Activated T-helper 1 cell treated with Interleukin-2 at 50 U/mL for 16 hours (primary cell): ENCODE data around the gene OR1I1.

Experiments
- DNase-seq: peaks from one replicate; pipeline ENCODE4 v3.0.0-alpha.2; 2020; ENCODE audit warnings: low read depth

OR1I1 gene

DNA sequence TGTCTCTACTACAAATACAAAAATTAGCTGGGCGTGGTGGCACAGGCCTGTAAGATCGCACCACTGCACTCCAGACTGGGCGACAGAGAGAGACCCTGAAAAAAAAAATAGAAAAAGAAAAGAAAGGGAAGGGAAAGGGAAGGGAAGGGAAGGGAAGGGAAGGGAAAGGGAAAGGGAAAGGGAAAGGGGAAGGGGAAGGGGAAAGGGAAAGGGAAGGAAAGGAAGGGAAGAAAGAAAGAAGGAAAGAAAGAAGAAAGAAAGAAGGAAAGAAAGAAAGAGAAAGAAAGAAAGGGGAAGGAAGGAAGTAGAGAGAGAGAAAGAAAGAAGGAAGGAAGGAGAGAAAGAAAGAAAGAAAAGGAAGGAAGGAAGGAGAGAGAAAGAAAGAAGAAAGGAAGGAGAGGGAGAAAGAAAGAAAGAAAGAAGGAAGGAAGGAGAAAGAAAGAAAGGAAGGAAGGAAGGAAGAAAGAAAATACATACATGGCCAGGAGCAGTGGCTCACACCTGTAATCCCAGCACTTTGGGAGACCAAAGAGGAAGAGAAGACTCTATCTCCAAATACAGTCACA lies 17.1 kb downstream of the OR1I1 start:
- no peak for DNase-seq

- DNase-seq = peak; percentile 18
Measured at GRCh38 chr19:15101479-15102082, 19.6 kb downstream of the OR1I1 start.

DNA sequence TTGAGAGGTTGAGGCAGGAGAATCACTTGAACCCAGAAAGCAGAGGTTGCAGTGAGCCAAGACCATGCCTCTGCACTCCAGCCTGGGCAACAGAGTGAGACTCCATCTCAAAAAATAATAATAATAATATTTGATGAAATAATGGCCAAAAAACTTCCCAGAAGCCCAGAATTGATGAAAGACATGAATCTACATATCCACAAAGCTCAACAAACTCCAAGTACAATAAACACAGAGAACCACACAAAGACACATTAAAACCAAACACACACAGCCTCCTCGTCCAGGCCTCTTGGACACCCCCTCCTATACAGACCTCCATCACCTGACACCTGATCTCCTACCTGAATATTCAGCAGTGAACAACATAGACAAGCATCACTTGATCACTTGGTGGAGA lies 22.0 kb downstream of the OR1I1 start:
- DNase-seq = no peak

DNA sequence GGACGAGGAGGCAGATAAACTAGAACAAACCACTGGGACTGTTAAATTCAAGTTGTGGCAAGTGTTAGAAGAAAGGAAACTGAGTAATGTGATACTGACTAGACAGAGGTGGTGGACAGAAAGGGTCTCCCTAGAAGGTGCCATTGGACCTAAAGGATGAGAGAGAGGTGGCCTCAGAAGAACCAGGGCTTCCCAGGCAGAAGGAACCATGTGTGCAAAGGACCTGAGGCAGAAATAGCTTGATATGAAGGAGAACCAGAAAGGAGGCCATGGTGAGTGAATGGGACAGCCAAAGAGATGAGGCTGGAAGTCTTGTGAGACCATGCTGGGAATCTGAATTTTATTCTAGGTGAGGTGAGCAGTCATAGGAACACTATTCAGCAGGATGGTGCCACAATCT lies 22.4 kb downstream of the OR1I1 start:
- no peak for DNase-seq

DNA sequence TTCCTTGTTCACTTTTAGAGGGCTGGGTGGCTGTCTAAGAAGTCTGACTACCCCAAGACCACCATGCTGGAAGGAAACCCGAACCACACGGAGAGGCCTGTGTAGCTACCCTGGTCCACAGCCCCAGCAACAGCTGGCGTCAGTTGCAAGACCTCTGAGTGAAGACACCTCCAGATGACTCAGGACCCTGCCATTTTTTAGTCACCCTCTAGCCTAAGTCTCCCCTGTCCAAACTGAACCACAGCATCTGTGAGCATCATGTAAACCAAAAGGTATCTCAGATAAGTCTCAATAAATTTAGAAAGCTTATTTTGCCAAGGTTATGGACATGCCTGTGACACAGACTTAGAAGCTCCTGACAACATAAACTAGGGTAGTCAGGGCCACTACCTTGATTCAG lies 23.0 kb downstream of the OR1I1 start:
- DNase-seq = no peak

DNA sequence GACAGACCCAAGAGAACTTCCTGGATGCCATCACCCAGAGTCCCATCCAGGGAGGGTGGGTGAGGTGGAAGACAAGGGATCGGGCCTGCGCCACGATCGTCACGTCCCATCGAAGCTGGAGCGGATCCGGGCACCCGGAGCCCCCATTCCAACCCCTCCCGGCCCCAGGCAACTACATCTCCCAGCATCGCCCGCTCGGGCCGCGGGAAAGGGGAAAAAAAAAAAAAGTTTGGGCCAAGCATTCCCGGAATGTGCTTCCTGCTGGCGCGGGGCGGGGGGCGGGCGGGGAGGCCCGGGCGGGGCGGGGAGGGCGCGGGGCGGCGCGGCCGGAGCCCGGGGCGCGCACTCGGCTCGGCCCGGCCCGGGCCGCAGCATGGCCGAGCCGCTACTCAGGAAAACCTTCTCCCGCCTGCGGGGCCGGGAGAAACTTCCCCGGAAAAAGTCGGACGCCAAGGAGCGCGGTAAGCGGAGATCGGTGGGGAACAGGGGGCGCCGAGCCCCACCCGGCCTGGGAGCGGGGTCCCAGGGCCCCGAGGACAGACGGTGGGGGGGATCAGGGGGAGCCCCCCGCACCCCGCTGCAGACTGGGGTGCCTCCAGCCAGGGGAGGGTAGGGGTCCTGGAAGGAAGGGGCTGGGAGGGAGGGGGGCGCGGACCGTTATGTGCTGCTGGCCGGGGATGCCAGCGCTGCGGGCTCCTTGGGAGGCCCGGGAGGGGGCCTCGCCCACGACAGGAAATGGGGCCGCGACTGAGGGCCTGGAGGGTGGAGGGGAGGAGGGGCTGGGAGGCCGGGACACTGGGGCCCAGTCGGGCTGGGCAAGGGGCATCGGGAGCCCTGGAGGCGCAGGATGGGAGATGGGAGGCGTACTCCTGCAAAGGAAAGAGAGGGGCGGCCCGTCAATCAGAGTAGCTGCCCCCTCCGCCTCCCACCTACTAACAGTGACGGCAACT lies 25.3 kb downstream of the OR1I1 start, which contains the start of gene SYDE1:
Gene SYDE1, plus strand, starts transcription at position 341 of the 950 bp plus-strand sequence. Its CDS starts 33 bp downstream, at position 374.
- DNase-seq = no peak

- DNase-seq = no peak
Measured at GRCh38 chr19:15108145-15108844, 26.3 kb downstream of the OR1I1 start.

DNA sequence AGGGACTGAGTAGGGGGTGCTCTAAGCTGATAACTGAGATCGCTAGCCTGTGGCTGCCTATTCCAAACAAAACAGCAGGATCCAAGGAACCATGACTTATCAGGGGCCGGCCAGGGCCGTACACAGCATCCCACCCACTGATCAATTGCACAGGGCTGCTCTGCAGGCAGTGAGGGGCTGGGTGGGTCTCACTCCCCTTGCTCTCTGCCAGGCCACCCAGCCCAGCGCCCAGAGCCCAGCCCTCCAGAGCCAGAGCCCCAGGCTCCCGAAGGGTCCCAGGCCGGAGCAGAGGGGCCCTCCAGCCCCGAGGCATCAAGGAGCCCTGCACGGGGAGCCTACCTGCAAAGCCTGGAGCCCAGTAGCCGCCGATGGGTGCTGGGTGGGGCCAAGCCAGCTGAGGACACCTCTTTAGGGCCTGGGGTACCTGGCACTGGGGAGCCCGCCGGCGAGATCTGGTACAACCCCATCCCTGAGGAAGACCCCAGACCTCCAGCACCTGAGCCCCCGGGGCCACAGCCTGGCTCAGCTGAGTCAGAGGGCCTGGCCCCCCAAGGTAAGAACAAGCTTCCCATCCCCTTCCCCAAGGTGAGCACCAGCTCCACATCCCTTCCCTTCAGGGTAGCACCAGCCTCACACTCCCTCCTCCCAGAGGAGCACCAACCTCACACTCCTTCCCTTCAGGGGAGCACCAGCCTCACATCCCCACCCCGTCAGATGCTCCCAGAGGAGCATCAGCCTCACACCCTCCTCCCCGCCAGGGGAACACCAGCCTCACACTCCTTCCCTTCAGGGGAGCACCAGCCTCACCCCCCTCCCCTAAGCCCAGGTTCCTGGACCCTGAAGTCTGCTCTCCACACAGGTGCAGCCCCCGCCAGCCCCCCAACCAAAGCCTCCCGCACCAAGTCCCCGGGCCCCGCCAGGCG lies 27.1 kb downstream of the OR1I1 start:
- no peak for DNase-seq

- no peak for DNase-seq
Measured at GRCh38 chr19:15109768-15110417, 27.9 kb downstream of the OR1I1 start.

- DNase-seq = no peak
Measured at GRCh38 chr19:15110418-15110815, 28.4 kb downstream of the OR1I1 start.

GRCh38 chr19:15111758-15112157 lies 29.7 kb downstream of the OR1I1 start:
- DNase-seq = no peak

GRCh38 chr19:15112385-15112784 lies 30.4 kb downstream of the OR1I1 start:
- DNase-seq = no peak

GRCh38 chr19:15113245-15114152 lies 31.5 kb downstream of the OR1I1 start:
- no peak for DNase-seq

DNA sequence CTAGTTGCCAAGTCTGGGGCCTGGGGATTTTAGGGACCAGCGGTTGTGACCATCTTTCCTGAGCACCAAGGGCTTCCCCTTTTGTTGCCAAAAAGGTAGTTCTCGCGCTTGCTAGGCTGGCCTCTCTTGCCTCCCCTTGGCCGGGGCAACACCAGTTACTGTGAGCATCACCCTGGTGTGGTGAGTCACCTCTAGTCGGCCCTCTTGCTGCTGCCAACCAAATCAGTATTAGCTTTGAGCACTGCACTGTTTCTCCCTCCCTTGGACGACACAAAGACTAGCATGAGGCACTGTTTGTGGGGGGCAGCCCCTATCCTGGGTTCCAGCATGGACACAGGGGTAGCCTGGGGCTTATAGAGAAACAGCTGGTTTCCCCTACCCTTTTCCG lies 32.1 kb downstream of the OR1I1 start:
- DNase-seq = no peak

DNA sequence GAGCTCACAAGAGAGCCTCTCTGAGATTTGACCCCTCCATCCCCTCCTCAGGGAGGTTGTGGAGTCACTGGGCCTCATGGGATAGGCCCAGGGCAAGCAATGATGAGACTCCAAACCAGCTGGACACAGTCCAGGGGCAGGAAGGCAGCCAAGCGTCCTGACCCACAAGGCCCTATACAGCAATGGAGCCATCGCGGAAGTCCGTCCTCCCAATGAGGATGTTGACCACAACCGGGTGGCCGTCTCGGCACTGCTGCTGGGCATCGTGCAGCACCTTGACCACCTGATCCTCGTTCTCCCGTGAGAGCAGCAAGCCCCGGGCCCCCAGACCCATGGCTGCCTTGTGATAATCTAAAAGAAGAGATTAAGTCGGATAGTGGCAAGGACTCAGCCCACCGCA lies 33.1 kb downstream of the OR1I1 start:
- no peak for DNase-seq

DNA sequence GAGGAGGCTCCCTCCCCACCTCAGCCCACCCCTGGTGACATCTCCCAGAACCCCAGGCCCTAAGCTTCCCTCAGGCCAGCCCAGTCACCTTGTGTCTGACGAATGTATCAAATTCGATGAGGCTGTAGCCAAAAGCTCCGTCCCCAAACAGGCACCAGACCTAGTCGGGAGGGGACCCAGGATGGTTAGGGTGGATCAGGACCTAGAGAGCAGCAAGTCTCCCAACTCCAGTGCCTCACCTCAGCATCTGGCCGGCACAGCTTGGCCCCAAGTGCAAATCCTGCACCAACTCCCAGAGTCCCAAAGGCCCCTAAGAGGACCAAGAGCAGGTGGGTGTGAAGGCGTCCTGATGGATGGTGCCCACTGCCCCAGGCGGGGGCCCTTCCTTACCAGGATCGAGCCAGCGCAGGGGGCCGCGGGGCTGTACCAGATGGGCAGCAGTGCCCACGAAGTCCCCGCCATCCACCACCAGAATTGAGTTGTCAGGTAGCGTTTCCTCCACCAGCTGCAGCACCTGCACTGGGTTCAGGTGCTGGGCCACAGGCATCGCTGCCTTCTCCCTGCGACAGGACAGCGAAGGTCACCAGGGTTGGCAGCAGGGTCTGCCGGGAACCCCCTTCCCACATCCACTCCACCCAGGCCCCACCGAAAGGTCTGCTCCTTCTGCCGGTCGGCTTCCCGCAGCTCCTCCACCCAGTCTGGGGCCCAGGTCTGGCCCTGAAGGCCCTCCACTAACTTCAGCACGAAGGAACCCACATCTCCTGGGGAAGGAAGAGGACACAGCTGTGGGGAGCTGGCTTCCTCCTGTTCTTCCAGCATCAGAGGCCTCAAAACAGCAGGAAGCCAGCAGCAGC lies 34.0 kb downstream of the OR1I1 start:
- DNase-seq = no peak

GRCh38 chr19:15116856-15117255 lies 34.8 kb downstream of the OR1I1 start:
- DNase-seq = no peak

GRCh38 chr19:15118248-15118647 lies 36.2 kb downstream of the OR1I1 start:
- DNase-seq = no peak
